Erythroblast (primary cell): ENCODE measurements around the gene OR8J3.

Source experiments
- GATA1 ChIP-seq: IDR thresholded peaks from 2 replicates; pipeline ENCODE4 v1.6.1; 2011; ENCODE audit warnings: low read depth, mild to moderate bottlenecking, control low read depth, low read length, moderate library complexity
- POLR2A ChIP-seq: IDR thresholded peaks from 2 replicates; pipeline ENCODE4 v1.6.1; 2011; ENCODE audit warnings: mild to moderate bottlenecking, low read length

GRCh38 chr11:56122073-56122472 lies 17.9 kb downstream of the OR8J3 start, which contains the start of gene OR8H3:
- TF ChIP-seq POLR2A (no peak), GATA1 (no peak)
